Upper lobe of left lung (tissue), 6 donors: ENCODE measurements around the gene UBL3. TPM values are rescaled to one million over a fixed set of nuclear protein-coding genes. Genes with fewer than 3 reads are reported as not detected.

Experiments
- ATAC-seq, 2 donors: fragments of 200-7000 bp; cut with Tn5 transposase; one replicate each; pipeline ENCODE4 v1.9.1; 2022; ENCODE audit warnings: mild to moderate bottlenecking in 2 of 2, moderate library complexity in 2 of 2; ENCODE audit not compliant: low FRiP score in 2 of 2
- DNase-seq, 2 donors: peaks; one replicate each; pipeline ENCODE4 v3.0.0-alpha.2; 2019 to 2020
- H3K27ac ChIP-seq, 4 donors: fragments of 200-600 bp; sonication (generic); one replicate each; pipeline ENCODE4 v1.5.1; 2016 to 2019
- H3K27me3 ChIP-seq, 4 donors: fragments of 200-600 bp; sonication (generic); one replicate each; pipeline ENCODE4 v1.5.1; 2017 to 2019
- H3K36me3 ChIP-seq, 4 donors: fragments of 200-600 bp; sonication (generic); one replicate each; pipeline ENCODE4 v1.5.1; 2016 to 2019
- H3K4me1 ChIP-seq, 4 donors: fragments of 200-600 bp; sonication (generic); one replicate each; pipeline ENCODE4 v1.5.1; 2018 to 2019
- H3K4me3 ChIP-seq, 4 donors: fragments of 200-600 bp; sonication (generic); one replicate each; pipeline ENCODE4 v1.5.1; 2017 to 2019; ENCODE audit warnings: mild to moderate bottlenecking in 2 of 4, moderate library complexity in 1 of 4
- H3K9me3 ChIP-seq, 4 donors: fragments of 200-600 bp; sonication (generic); one replicate each; pipeline ENCODE4 v1.5.1; 2018 to 2019
- EP300 ChIP-seq, 4 donors: sonication (generic); formaldehyde crosslinking; IDR thresholded peaks; one replicate each; pipeline ENCODE4 v1.5.1; 2017; ENCODE audit warnings: antibody characterized with exemption in 4 of 4, control low read depth in 2 of 4
- POLR2A ChIP-seq, 4 donors: fragments of 450-650 bp; IDR thresholded peaks; one replicate each; pipeline ENCODE4 v1.5.1; 2016 to 2017; ENCODE audit warnings: antibody characterized with exemption in 4 of 4, mild to moderate bottlenecking in 2 of 4
- POLR2AphosphoS5 ChIP-seq, 2 donors: sonication (generic); formaldehyde crosslinking; IDR thresholded peaks; one replicate each; pipeline ENCODE4 v1.5.1; 2017; ENCODE audit warnings: antibody characterized with exemption in 2 of 2
- WGBS, 2 donors: methylation state at CpG; one replicate each; pipeline ENCODE4 v1.1.5; 2017 to 2018; 5-methylcytosine and 5-hydroxymethylcytosine counted together
- total RNA-seq, 6 donors: library from RNA; depleted of rRNA in 4 of 6; stranded (reverse); fragments of >200 nt in 4 of 6; gene quantifications; one replicate each; pipeline versions ENCODE4 v1.1.0 to v1.2.1, GENCODE V29; 2016 to 2021
- TF ChIP-seq, protein P1 (sequence below), 6 experiments: fragments of 450-650 bp in 4 of 6; fragments of 200-600 bp in 2 of 6; sonication (generic) in 2 of 6; IDR thresholded peaks; one replicate each; pipeline ENCODE4 v1.5.1; 2016 to 2019; ENCODE audit warnings: antibody characterized with exemption in 6 of 6
- donor health status: DM: no; HTN: no; CAD: no; lungs with moderate emphysema.
- donor health status: DM: no; HTN: yes; CAD: no; lungs with severe emphysema.

The UBL3 gene
- total RNA-seq, 6 donors from 2014 or later, result 32.5 to 122 (median 53.3) TPM

DNA sequence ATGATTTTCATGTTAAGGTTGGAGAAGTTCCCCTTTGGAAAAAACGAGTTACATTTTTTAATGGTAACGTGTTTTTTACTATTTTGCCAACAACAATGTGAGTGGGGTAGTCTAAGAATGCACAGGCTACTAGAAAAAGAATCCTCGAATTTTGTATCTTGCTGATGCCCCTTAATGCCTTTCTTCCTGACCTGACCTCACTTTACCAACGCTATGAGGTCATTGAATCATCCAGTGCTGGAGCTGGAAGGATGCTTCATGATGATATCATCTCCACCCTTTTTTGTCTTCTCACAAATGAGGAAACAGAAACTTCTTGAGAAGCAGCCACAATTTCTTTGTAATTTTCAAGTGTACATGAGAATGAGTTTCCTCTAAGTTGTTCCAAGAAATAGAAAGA lies 8.2 kb upstream of the UBL3 start:
- TF ChIP-seq POLR2A (IDR thresholded peaks at IDR 0.05), result no peak
- TF ChIP-seq POLR2AphosphoS5 (IDR thresholded peaks at IDR 0.05), result no peak
- TF ChIP-seq, protein P1, sequence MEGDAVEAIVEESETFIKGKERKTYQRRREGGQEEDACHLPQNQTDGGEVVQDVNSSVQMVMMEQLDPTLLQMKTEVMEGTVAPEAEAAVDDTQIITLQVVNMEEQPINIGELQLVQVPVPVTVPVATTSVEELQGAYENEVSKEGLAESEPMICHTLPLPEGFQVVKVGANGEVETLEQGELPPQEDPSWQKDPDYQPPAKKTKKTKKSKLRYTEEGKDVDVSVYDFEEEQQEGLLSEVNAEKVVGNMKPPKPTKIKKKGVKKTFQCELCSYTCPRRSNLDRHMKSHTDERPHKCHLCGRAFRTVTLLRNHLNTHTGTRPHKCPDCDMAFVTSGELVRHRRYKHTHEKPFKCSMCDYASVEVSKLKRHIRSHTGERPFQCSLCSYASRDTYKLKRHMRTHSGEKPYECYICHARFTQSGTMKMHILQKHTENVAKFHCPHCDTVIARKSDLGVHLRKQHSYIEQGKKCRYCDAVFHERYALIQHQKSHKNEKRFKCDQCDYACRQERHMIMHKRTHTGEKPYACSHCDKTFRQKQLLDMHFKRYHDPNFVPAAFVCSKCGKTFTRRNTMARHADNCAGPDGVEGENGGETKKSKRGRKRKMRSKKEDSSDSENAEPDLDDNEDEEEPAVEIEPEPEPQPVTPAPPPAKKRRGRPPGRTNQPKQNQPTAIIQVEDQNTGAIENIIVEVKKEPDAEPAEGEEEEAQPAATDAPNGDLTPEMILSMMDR (IDR thresholded peaks at IDR 0.05), result no peak
- no peak for TF ChIP-seq EP300 (IDR thresholded peaks at IDR 0.05)
- peaks cover 0 to 9% (median 5%) of the 10 kb centered on the region in 4 donors for H3K4me1 ChIP-seq
- H3K36me3 ChIP-seq, result no peaks in the 10 kb centered on the region
- ATAC-seq, result peak in 1 of 2 donors; percentile 71
- no peak for DNase-seq
- no peak overlapping the region for H3K4me3 ChIP-seq
- H3K9me3 ChIP-seq, result no peaks in the 10 kb centered on the region
- H3K27ac ChIP-seq, result no peak overlapping the region
- H3K27me3 ChIP-seq, result no peaks in the 10 kb centered on the region
- WGBS, 2 donors, result 81 to 87% methylated on average over 4 of the region's 4 CpGs

DNA sequence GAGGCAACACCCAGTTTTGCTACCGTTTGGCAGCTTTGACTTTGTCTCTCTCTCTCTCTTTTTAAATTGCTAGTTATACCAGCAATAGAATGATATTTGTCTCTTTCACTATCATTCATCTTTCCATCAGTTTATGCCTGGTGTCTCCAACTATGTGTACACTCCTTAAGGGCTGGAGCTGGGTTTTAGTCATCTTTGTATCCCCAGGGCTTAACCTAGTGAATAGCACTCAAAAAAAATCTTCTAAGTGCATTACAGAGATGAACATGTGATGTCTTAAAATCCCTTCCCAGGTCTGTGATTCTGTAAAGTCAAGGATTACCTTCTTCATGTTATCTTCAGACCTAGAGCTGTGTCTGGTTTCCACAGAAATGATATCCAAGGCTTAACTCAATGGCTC lies 7.8 kb upstream of the UBL3 start:
- ATAC-seq, result peak in 1 of 2 donors; percentile 43
- Histone ChIP-seq H3K4me1 (peaks cover 0 to 9% (median 5%) of the 10 kb centered on the region in 4 donors), H3K9me3 (no peaks in the 10 kb centered on the region), H3K4me3 (no peak overlapping the region), H3K27ac (no peak overlapping the region), H3K36me3 (no peaks in the 10 kb centered on the region), H3K27me3 (no peaks in the 10 kb centered on the region)
- no peak for DNase-seq
- 58 to 64% methylated on average over 1 of the region's 1 CpG for WGBS, 2 donors
- TF ChIP-seq EP300 (IDR thresholded peaks at IDR 0.05) (no peak), POLR2A (IDR thresholded peaks at IDR 0.05) (no peak), POLR2AphosphoS5 (IDR thresholded peaks at IDR 0.05) (no peak)
- TF ChIP-seq, protein P1 (IDR thresholded peaks at IDR 0.05), result no peak

DNA sequence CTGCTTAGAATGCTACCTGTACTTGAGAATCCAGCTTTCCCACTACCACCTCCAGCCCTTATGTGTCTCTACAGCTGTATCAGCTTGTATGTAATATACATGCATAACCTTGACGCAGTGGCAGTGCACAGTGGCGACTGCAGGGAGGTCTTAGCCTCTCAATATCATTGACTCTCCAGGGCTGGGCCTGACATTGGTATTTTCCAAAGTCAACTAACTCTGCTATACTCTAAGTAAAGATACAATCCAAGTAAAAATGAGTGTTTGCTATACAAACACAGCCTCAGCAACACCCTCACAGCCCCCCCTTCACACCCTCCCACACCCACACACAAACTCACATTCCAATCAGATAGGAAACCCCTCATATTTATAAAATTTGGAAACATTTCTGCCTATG lies 6.7 kb upstream of the UBL3 start:
- Histone ChIP-seq H3K9me3 (no peaks in the 10 kb centered on the region), H3K27me3 (no peaks in the 10 kb centered on the region), H3K4me1 (peaks cover 0 to 9% (median 5%) of the 10 kb centered on the region in 4 donors), H3K36me3 (no peaks in the 10 kb centered on the region), H3K4me3 (no peak overlapping the region), H3K27ac (no peak overlapping the region)
- ATAC-seq (no peak), DNase-seq (no peak)
- 72 to 76% methylated on average over 2 of the region's 2 CpGs for WGBS, 2 donors
- TF ChIP-seq POLR2A (IDR thresholded peaks at IDR 0.05), result no peak
- TF ChIP-seq, protein P1 (IDR thresholded peaks at IDR 0.05), result no peak
- TF ChIP-seq EP300 (IDR thresholded peaks at IDR 0.05), result no peak
- no peak for TF ChIP-seq POLR2AphosphoS5 (IDR thresholded peaks at IDR 0.05)

DNA sequence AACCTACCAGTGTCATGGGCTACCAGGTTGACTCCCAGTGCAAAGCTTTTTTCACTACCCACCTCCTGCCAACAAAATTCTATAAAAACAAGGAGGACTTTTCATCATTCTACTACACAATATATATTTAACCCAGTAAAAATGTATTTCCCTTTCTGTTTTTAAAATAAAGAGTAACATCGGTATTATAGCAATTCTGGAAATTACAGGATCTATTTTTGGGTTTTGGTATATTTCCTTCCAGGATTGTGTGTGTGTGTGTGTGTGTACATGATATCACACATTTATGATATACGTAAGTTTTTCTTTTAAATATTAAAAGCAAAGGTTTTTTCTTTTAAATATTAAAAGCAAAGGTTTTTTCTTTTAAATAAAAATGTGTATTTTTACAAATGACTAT lies 6.0 kb upstream of the UBL3 start:
- no peak for ATAC-seq
- 70 to 79% methylated on average over 2 of the region's 2 CpGs for WGBS, 2 donors

More for the DNA sequence above, 6.0 kb upstream of the UBL3 start:
- Histone ChIP-seq H3K27ac (peak overlapping the region in 1 of 4 donors; percentile 20), H3K27me3 (no peaks in the 10 kb centered on the region), H3K4me1 (peaks cover 0 to 9% (median 5%) of the 10 kb centered on the region in 4 donors), H3K9me3 (no peaks in the 10 kb centered on the region), H3K36me3 (no peaks in the 10 kb centered on the region), H3K4me3 (no peak overlapping the region)
- no peak for DNase-seq
- TF ChIP-seq POLR2AphosphoS5 (IDR thresholded peaks at IDR 0.05) (no peak), POLR2A (IDR thresholded peaks at IDR 0.05) (no peak), EP300 (IDR thresholded peaks at IDR 0.05) (no peak)
- TF ChIP-seq, protein P1 (IDR thresholded peaks at IDR 0.05), result no peak
